GM12865 (cell line): ENCODE data around the gene NRGN.

Experiments used
- DNase-seq: peaks from one replicate; pipeline ENCODE4 v3.0.0; 2010; ENCODE audit warnings: low read depth
- H3K4me3 ChIP-seq: 2 replicates; pipeline ENCODE4 v1.5.1; 2011; ENCODE audit warnings: mild to moderate bottlenecking, low read depth, low read length, control low read depth
- CTCF ChIP-seq: IDR thresholded peaks from 2 replicates; pipeline ENCODE4 v1.5.1; 2011; ENCODE audit warnings: low read length, control low read depth, low read depth, inconsistent platforms; ENCODE audit not compliant: insufficient read depth; ENCODE audit errors: missing control alignments

The NRGN gene

GRCh38 chr11:124738713-124739478 is 846 bp upstream of the NRGN start:
- no peak for DNase-seq
- H3K4me3 ChIP-seq: no peak overlapping the region
- no peak for TF ChIP-seq CTCF

GRCh38 chr11:124740277-124740882 is 638 bp downstream of the NRGN start:
- peak; percentile 24 for TF ChIP-seq CTCF
- H3K4me3 ChIP-seq: peak overlapping the region; percentile 58
- peak; percentile 42 for DNase-seq

- H3K4me3 ChIP-seq: no peak overlapping the region
- DNase-seq: no peak
- no peak for TF ChIP-seq CTCF
These were observed 2.8 kb downstream of the NRGN start for GRCh38 chr11:124742555-124742954.

- DNase-seq: no peak
- no peak overlapping the region for H3K4me3 ChIP-seq
- no peak for TF ChIP-seq CTCF
These were observed 3.3 kb downstream of the NRGN start for GRCh38 chr11:124743050-124743449.

- DNase-seq: no peak
- no peak overlapping the region for H3K4me3 ChIP-seq
- TF ChIP-seq CTCF: no peak
These were observed 5.6 kb downstream of the NRGN start for GRCh38 chr11:124745270-124745834.

GRCh38 chr11:124745835-124746620 is 6.3 kb downstream of the NRGN start:
- TF ChIP-seq CTCF: peak; percentile 40
- H3K4me3 ChIP-seq: peak overlapping the region; percentile 82
- peak; percentile 37 for DNase-seq
